Sigmoid colon (tissue), 7 donors: ENCODE data around the gene OPRL1. TPM values are rescaled to one million over a fixed set of nuclear protein-coding genes. Genes with fewer than 3 reads are reported as not detected.

Experiments used
- DNase-seq: peaks from one replicate; pipeline ENCODE4 v3.0.0-alpha.2; 2019
- H3K27ac ChIP-seq, 4 donors: fragments of 200-600 bp; sonication (generic); one replicate each; pipeline ENCODE4 v1.5.1; 2016 to 2019; ENCODE audit warnings: mild to moderate bottlenecking in 1 of 4
- H3K27me3 ChIP-seq, 3 donors: fragments of 200-600 bp; sonication (generic); one replicate each; pipeline ENCODE4 v1.5.1; 2019; ENCODE audit warnings: mild to moderate bottlenecking in 1 of 3
- H3K36me3 ChIP-seq, 4 donors: fragments of 200-600 bp; sonication (generic); one replicate each; pipeline ENCODE4 v1.5.1; 2016 to 2019
- H3K4me1 ChIP-seq, 4 donors: fragments of 200-600 bp; sonication (generic); one replicate each; pipeline ENCODE4 v1.5.1; 2017 to 2019
- H3K4me3 ChIP-seq, 4 donors: fragments of 200-600 bp; sonication (generic); one replicate each; pipeline ENCODE4 v1.5.1; 2017 to 2019; ENCODE audit warnings: mild to moderate bottlenecking in 2 of 4, moderate library complexity in 1 of 4
- H3K9me3 ChIP-seq, 4 donors: fragments of 200-600 bp in 3 of 4; sonication (generic) in 3 of 4; one replicate each; pipeline versions ENCODE4 v1.5.1 to v1.6.1; 2013 to 2019
- EP300 ChIP-seq, 4 donors: sonication (generic); formaldehyde crosslinking; IDR thresholded peaks; one replicate each; pipeline ENCODE4 v1.6.1; 2017; ENCODE audit warnings: antibody characterized with exemption in 4 of 4
- POLR2A ChIP-seq, 2 donors: fragments of 450-650 bp; IDR thresholded peaks; one replicate each; pipeline ENCODE4 v1.6.1; 2016; ENCODE audit warnings: antibody characterized with exemption in 2 of 2, mild to moderate bottlenecking in 2 of 2, moderate library complexity in 2 of 2
- POLR2AphosphoS5 ChIP-seq, 4 donors: sonication (generic); formaldehyde crosslinking; IDR thresholded peaks; one replicate each; pipeline ENCODE4 v1.6.1; 2017; ENCODE audit warnings: antibody characterized with exemption in 4 of 4
- WGBS, 2 donors: extraction: QIAGEN DNeasy Blood & Tissue Kit; methylation state at CpG; one replicate each; pipeline ENCODE4 v1.1.7; 2013; 5-methylcytosine and 5-hydroxymethylcytosine counted together
- intact Hi-C: fragments of 100-400 bp; cut with DNase I; formaldehyde crosslinking; loops from one replicate; pipeline ENCODE4 v1.15.1; 2023
- polyA plus RNA-seq, 3 donors: library from polyadenylated mRNA; stranded (reverse); fragments of 200-250 nt; gene quantifications; one replicate each; pipeline ENCODE4 v1.2.3, GENCODE V29; 2013
- total RNA-seq, 4 donors: library from RNA; depleted of rRNA; stranded (reverse); fragments of >200 nt; gene quantifications; one replicate each; pipeline ENCODE4 v1.1.0, GENCODE V29; 2016
- TF ChIP-seq, protein P1 (sequence below), 4 experiments: fragments of 450-650 bp in 3 of 4; fragments of 200-600 bp in 1 of 4; IDR thresholded peaks; one replicate each; pipeline ENCODE4 v1.5.1; 2016 to 2019; ENCODE audit warnings: antibody characterized with exemption in 4 of 4, mild to moderate bottlenecking in 3 of 4, moderate library complexity in 2 of 4
- donor health status: healthy with polysubstance abuse.
- donor health status: Bipolar disorder and iron deficiency.
- donor health status: healthy.

OPRL1 gene
- total and polyA plus RNA-seq, 7 donors = under 0.01 to 2.2 (median 0.89) TPM; not detected in 1

DNA sequence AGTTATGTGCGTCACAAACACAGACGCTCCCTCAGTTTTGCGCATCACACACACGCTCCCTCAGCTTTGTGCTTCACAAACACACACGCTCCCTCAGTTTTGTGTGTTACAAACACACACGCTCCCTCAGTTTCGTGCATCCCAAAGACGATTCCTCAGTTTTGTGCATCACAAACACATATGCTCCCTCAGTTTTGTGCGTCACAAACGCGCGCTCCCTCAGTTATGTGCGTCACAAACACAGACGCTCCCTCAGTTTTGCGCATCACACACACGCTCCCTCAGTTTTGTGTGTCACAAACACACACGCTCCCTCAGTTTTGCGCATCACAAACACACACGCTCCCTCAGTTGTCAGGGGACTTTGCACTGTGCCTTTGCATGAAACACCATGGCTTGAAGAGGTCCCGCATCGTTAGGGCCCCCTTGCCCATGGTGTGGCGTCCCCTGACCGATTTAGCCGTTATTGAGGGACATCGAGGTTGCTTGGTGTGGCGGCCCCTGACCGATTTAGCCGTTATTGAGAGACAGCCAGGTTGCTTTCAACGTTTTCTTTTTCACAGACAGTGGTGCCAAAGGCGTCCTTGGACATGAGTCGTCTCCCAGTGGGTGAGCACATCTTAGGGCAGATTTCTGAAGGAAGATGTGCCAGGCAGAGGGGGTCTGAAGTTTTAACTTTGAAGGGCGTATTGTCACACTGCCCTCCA lies 56.3 kb downstream of the OPRL1 start:
- Histone ChIP-seq H3K27ac (no peak overlapping the region), H3K4me1 (no peaks in the 10 kb centered on the region), H3K27me3 (peaks cover 0 to 22% (median 0%) of the 10 kb centered on the region in 3 donors), H3K4me3 (no peak overlapping the region), H3K36me3 (no peaks in the 10 kb centered on the region), H3K9me3 (no peaks in the 10 kb centered on the region)
- WGBS, 2 donors = 77 to 84% methylated on average over 32 of the region's 32 CpGs
- TF ChIP-seq POLR2A (IDR thresholded peaks at IDR 0.05) (no peak), EP300 (IDR thresholded peaks at IDR 0.05) (no peak), POLR2AphosphoS5 (IDR thresholded peaks at IDR 0.05) (no peak)
- TF ChIP-seq, protein P1, sequence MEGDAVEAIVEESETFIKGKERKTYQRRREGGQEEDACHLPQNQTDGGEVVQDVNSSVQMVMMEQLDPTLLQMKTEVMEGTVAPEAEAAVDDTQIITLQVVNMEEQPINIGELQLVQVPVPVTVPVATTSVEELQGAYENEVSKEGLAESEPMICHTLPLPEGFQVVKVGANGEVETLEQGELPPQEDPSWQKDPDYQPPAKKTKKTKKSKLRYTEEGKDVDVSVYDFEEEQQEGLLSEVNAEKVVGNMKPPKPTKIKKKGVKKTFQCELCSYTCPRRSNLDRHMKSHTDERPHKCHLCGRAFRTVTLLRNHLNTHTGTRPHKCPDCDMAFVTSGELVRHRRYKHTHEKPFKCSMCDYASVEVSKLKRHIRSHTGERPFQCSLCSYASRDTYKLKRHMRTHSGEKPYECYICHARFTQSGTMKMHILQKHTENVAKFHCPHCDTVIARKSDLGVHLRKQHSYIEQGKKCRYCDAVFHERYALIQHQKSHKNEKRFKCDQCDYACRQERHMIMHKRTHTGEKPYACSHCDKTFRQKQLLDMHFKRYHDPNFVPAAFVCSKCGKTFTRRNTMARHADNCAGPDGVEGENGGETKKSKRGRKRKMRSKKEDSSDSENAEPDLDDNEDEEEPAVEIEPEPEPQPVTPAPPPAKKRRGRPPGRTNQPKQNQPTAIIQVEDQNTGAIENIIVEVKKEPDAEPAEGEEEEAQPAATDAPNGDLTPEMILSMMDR (IDR thresholded peaks at IDR 0.05) = no peak
- intact Hi-C loops = no loop called here
- DNase-seq = peak; percentile 46

DNA sequence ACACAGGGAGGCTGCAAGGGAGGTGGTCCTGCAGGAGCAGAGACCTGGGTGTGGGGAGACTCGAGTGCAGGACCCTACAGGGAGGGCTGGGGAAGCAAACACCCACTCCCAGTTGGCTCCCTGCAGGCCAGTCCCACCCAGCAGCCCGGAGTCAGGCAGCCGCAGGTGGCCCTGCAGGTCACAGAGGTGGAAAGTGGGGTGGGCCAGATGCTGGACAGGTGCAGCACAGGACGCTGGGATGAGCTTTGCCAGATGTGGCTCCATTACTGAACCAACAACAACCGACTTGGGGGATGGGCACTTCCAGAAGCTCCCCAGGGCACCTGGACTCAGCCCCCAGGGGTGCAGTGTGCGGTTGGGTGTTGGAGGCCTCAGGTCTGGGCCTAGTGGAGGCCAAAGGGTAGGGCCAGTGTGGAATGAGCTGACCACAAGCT lies 57.7 kb downstream of the OPRL1 start:
- H3K27me3 ChIP-seq = peaks cover 0 to 36% (median under 1%) of the 10 kb centered on the region in 3 donors
- H3K27ac ChIP-seq = no peak overlapping the region
- H3K9me3 ChIP-seq = no peaks in the 10 kb centered on the region
- intact Hi-C loops = no loop called here
- H3K4me3 ChIP-seq = no peak overlapping the region
- H3K4me1 ChIP-seq = no peaks in the 10 kb centered on the region
- DNase-seq = peak; percentile 52
- 68 to 80% methylated on average over 6 of the region's 6 CpGs for WGBS, 2 donors
- no peak for TF ChIP-seq EP300 (IDR thresholded peaks at IDR 0.05)
- TF ChIP-seq, protein P1 (IDR thresholded peaks at IDR 0.05) = no peak
- TF ChIP-seq POLR2A (IDR thresholded peaks at IDR 0.05) = no peak
- TF ChIP-seq POLR2AphosphoS5 (IDR thresholded peaks at IDR 0.05) = no peak
- H3K36me3 ChIP-seq = no peaks in the 10 kb centered on the region

DNA sequence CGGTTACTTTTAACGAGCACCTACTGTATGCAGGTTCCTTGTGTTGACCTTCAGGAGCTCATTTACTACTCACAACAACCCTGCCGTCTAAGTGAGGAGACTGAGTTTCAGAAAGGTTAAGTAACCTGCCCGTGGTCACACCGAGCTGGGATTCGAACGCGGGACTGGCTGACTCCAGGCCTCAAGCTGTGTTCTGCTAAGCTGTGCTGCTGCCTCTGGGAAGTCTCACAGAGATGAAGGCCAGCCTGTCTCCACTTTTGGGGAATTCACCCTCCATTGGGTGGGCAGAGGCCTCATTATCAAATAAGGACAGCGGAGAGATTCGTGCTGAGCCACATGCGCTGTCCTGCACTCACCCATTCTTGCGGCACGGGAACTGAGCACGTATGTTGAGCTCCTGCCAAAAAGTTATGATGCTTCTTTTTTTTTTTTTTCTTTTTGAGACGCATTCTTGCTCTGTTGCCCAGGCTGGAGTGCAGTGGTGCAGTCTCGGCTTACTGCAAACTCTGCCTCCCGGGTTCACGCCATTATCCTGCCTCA lies 58.5 kb downstream of the OPRL1 start:
- H3K27me3 ChIP-seq = peaks cover 0 to 44% (median 8%) of the 10 kb centered on the region in 3 donors
- DNase-seq = peak; percentile 50
- H3K36me3 ChIP-seq = no peaks in the 10 kb centered on the region
- no peaks in the 10 kb centered on the region for H3K4me1 ChIP-seq
- no peak overlapping the region for H3K4me3 ChIP-seq
- 75 to 88% methylated on average over 18 of the region's 18 CpGs for WGBS, 2 donors
- intact Hi-C loops = no loop called here
- no peak for TF ChIP-seq POLR2AphosphoS5 (IDR thresholded peaks at IDR 0.05)
- TF ChIP-seq, protein P1 (IDR thresholded peaks at IDR 0.05) = no peak
- TF ChIP-seq EP300 (IDR thresholded peaks at IDR 0.05) = no peak
- no peaks in the 10 kb centered on the region for H3K9me3 ChIP-seq
- no peak overlapping the region for H3K27ac ChIP-seq

DNA sequence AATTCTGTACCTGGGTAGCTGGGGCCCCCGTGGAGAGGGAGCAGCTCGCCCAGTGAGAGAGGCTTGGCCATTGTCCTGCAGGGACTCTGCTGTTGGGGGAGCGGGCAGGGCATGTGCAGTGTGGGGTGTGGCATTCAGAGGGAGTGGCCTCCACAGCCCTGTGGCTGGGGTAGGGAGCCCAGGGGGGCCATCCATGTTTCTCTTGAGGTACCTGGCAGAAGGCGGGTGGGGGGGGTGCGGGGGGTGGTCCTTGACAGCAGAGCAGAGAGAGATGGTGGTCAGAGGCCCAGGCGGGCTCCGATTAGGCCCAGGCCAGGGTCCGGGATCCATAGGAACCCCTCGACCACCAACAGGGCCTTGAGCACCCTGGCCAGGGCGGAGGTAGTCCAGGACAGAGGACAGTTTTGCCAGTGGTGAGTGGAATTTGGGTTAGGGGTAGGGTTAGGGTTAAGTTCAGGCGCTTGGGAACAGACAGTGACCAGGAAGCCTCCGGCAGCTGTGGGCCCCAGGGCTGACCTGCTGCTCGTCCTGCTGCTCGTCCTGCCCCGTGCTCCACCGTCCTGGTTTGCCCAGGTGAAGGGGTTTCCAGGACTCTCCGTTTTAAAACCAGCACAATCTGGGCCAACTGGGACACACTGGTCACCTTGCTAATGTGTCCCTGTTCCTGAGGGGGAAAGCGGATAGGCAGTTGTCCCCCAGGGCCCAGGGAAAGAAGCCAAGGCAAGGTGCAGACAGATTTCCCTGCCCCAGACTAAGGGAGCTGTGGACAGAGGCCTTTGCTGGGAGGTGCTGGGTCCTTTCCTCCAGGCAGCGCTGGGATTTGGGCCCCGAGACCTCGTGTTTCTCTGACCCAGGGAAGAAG lies 59.5 kb downstream of the OPRL1 start:
- peak; percentile 48 for DNase-seq

More for the DNA sequence above, 59.5 kb downstream of the OPRL1 start:
- intact Hi-C loops = no loop called here
- Histone ChIP-seq H3K9me3 (no peaks in the 10 kb centered on the region), H3K36me3 (no peaks in the 10 kb centered on the region), H3K4me3 (no peak overlapping the region), H3K27me3 (peaks cover 0 to 40% (median 9%) of the 10 kb centered on the region in 3 donors), H3K4me1 (no peaks in the 10 kb centered on the region), H3K27ac (no peak overlapping the region)
- TF ChIP-seq EP300 (IDR thresholded peaks at IDR 0.05) = no peak
- TF ChIP-seq POLR2A (IDR thresholded peaks at IDR 0.05) = no peak
- TF ChIP-seq POLR2AphosphoS5 (IDR thresholded peaks at IDR 0.05) = no peak
- TF ChIP-seq, protein P1 (IDR thresholded peaks at IDR 0.05) = no peak
- 74 to 85% methylated on average over 21 of the region's 21 CpGs for WGBS, 2 donors
